ENCODE data around the gene HTATIP2. TPM values are rescaled to one million over a fixed set of nuclear protein-coding genes. Genes with fewer than 3 reads are reported as not detected.

The HTATIP2 gene
- total and polyA plus RNA-seq, 2 donors (not counting 3 experiments of a cell fraction or from before 2014, with no cell fraction given) = 37.2 to 57.6 TPM

DNA sequence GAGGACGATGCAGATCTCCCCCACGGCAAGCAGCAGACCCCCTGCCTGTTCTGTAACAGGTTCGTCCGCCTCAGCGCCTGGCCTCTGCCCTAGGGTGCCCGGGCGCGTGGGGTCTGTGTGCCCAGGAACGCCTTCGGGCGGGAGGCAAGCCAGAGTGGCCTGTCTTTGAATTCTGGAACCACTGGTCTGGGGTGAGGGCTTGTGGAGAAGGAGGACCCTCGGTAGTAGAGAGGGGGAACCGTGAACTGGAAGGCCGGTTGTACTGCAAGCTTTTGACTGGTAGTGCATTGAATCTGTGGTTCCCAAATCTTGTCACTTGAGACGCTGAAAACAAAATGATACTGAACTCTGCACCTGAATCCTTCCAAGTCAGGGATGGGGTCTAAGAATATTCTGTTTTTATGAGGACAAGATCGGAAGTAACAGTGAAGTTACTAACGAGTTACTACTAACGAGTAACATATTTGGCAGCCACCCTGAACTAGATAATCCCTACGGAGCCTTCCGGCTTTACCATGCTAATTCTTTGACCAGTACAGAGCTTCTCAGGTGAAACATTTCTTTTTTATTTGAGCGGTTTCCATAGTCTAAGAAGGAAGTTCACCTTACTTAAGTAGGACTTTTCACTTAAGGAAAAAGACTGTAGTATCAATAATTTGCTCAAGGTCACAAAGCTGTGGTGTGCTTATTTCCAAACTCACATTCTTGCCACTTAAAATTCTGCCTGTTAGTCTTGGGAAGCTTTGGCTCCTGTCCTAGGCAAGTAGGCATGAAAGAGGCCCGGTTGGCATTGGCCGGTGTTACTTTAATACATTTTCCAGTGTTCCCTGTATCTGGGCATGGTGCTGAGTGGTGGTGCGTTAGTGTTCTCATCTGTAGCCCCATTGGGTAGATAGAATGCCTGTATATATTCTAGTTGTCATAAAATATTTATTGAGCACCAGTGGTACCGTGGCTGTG is 24.9 kb downstream of the HTATIP2 start:
- ChIA-PET CTCF (interaction anchor here (1.4 to 2.3 kb wide), 4 partner anchors 9 to 260 kb away, joined by 4 to 15 read pairs (median 6); no protein-coding TSS in a partner anchor), POLR2A (no interaction called here)
- Histone ChIP-seq H2AFZ (ENCODE audit: low read depth, low read length) (peak overlapping the region; percentile 60), H3K27ac (ENCODE audit: insufficient read depth, low read depth, low read length) (peak overlapping the region; percentile 61), H3K4me3 (replicated peaks in 1 of 3; ENCODE audit: insufficient read depth in 1 of 3, low read depth in 1 of 3, low read length in 3 of 3) (peak overlapping the region; percentile 61 to 98 (median 71)), H4K20me1 (replicated peaks; ENCODE audit: control insufficient read depth, extremely low read depth, insufficient read depth, low read length) (no peaks in the 10 kb centered on the region), H3K36me3 (ENCODE audit: control insufficient read depth in 2 of 2, extremely low read depth in 1 of 2, insufficient read depth in 2 of 2, low read length in 2 of 2) (peaks cover 0 to 4% of the 10 kb centered on the region in 2 experiments), H3K4me2 (ENCODE audit: insufficient read depth, low read length) (peak overlapping the region; percentile 79), H3K27me3 (ENCODE audit: control insufficient read depth in 2 of 2, insufficient read depth in 2 of 2, low read length in 2 of 2) (no peaks in the 10 kb centered on the region), H3K4me1 (ENCODE audit: control insufficient read depth, extremely low read depth, insufficient read depth, low read length) (peaks cover 13% of the 10 kb centered on the region), H3K9ac (replicated peaks; ENCODE audit: extremely low read depth, insufficient read depth, low read length) (peak overlapping the region; percentile 81), H3K9me1 (replicated peaks; ENCODE audit: control insufficient read depth, extremely low read depth, insufficient read depth, low read length) (no peaks in the 10 kb centered on the region), H3K79me2 (ENCODE audit: control insufficient read depth, insufficient read depth, low read length) (peaks cover 12% of the 10 kb centered on the region), H3K9me3 (replicated peaks; ENCODE audit: control insufficient read depth, insufficient read depth, low read length) (no peaks in the 10 kb centered on the region)
- dilution Hi-C loops (cut with MboI; ENCODE audit: extremely low pct_ligation_motif_present, low sequenced_read_pairs) = no loop called here
- DNase-seq (ENCODE audit: low read depth, low spot score) (no peak), FAIRE-seq (no peak)
- TF ChIP-seq MYC (IDR thresholded peaks at IDR 0.05; ENCODE audit: low read depth, low read length) = no peak
- no peak for TF ChIP-seq POLR2A (IDR thresholded peaks at IDR 0.05; ENCODE audit: low read depth, low read length)
- no peak for TF ChIP-seq JUN (IDR thresholded peaks at IDR 0.05; ENCODE audit: borderline replicate concordance, insufficient read depth, insufficient read length, low read depth)
- TF ChIP-seq GATA2 (IDR thresholded peaks at IDR 0.05; ENCODE audit: insufficient read depth, insufficient read length, low read depth, low read length) = no peak
- TF ChIP-seq, protein P1, sequence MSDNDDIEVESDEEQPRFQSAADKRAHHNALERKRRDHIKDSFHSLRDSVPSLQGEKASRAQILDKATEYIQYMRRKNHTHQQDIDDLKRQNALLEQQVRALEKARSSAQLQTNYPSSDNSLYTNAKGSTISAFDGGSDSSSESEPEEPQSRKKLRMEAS (IDR thresholded peaks at IDR 0.05; ENCODE audit: insufficient read depth, insufficient read length) = no peak
- TF ChIP-seq EZH2 (IDR thresholded peaks at IDR 0.05; ENCODE audit: borderline replicate concordance, low read depth, low read length, severe bottlenecking) = no peak
- TF ChIP-seq, protein P2, sequence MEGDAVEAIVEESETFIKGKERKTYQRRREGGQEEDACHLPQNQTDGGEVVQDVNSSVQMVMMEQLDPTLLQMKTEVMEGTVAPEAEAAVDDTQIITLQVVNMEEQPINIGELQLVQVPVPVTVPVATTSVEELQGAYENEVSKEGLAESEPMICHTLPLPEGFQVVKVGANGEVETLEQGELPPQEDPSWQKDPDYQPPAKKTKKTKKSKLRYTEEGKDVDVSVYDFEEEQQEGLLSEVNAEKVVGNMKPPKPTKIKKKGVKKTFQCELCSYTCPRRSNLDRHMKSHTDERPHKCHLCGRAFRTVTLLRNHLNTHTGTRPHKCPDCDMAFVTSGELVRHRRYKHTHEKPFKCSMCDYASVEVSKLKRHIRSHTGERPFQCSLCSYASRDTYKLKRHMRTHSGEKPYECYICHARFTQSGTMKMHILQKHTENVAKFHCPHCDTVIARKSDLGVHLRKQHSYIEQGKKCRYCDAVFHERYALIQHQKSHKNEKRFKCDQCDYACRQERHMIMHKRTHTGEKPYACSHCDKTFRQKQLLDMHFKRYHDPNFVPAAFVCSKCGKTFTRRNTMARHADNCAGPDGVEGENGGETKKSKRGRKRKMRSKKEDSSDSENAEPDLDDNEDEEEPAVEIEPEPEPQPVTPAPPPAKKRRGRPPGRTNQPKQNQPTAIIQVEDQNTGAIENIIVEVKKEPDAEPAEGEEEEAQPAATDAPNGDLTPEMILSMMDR (IDR thresholded peaks at IDR 0.05; ENCODE audit: extremely low read depth in 1 of 2, insufficient read depth in 1 of 2, low read depth in 1 of 2, low read length in 2 of 2) = no peak
- no peak for TF ChIP-seq FOS (IDR thresholded peaks at IDR 0.05; ENCODE audit: borderline replicate concordance, insufficient read depth, low read length)
- no peak for TF ChIP-seq POLR2AphosphoS5 (IDR thresholded peaks at IDR 0.05; ENCODE audit: insufficient read depth, low read depth, low read length)
- intact Hi-C loops (cut with micrococcal nuclease) = no loop called here
- TSS peak; percentile 37 for BruUV-seq (replicated peaks)

Measured in endothelial cell of umbilical vein (primary cell).